Activated CD8-positive, alpha-beta T cell treated with anti-CD3 and anti-CD28 coated beads for 36 hours (primary cell): ENCODE results near the gene FAM120B. TPM values are rescaled to one million over a fixed set of nuclear protein-coding genes. Genes with fewer than 3 reads are reported as not detected.

Experiments used
- ATAC-seq: fragments of 200-7000 bp; cut with Tn5 transposase; one replicate; pipeline ENCODE4 v1.10.0; 2021; ENCODE audit warnings: mild to moderate bottlenecking, moderate library complexity
- CTCF ChIA-PET: fragments of 350-600 bp; sonication (Branson Sonifier 250); formaldehyde crosslinking; loops from one replicate; lab custom pipeline; 2021; ENCODE audit warnings: antibody characterized with exemption; lab: Charles Lee
- POLR2A ChIA-PET: fragments of 350-600 bp; sonication (Branson Sonifier 250); formaldehyde crosslinking; loops from one replicate; lab custom pipeline; 2021; ENCODE audit warnings: antibody characterized with exemption; lab: Charles Lee
- DNase-seq: peaks from one replicate; pipeline ENCODE4 v3.0.0-alpha.2; 2020
- H3K27ac Mint-ChIP-seq: one replicate; pipeline ENCODE4 v1.8.0; 2021; ENCODE audit warnings: mild to moderate bottlenecking, mixed read lengths
- H3K27me3 Mint-ChIP-seq: one replicate; pipeline ENCODE4 v1.8.0; 2021; ENCODE audit warnings: mixed read lengths
- H3K36me3 Mint-ChIP-seq: one replicate; pipeline ENCODE4 v1.8.0; 2021; ENCODE audit warnings: low read depth, mixed read lengths
- H3K4me1 Mint-ChIP-seq: one replicate; pipeline ENCODE4 v1.8.0; 2021; ENCODE audit warnings: low read depth, mixed read lengths
- H3K4me3 Mint-ChIP-seq: one replicate; pipeline ENCODE4 v1.8.0; 2021; ENCODE audit warnings: mild to moderate bottlenecking, moderate library complexity, mixed read lengths
- H3K9me3 Mint-ChIP-seq: one replicate; pipeline ENCODE4 v1.8.0; 2021; ENCODE audit warnings: mixed read lengths
- CTCF ChIP-seq: fragments of 200-600 bp; IDR thresholded peaks from one replicate; pipeline ENCODE4 v1.8.0; 2022; ENCODE audit warnings: antibody characterized with exemption, mild to moderate bottlenecking
- intact Hi-C: fragments of 100-400 bp; cut with micrococcal nuclease; formaldehyde crosslinking; loops from one replicate; pipeline ENCODE4 v1.10.0; 2022
- total RNA-seq, 2 experiments: library from RNA; stranded (reverse); gene quantifications; one replicate each; pipeline ENCODE4 v1.2.3, GENCODE V29; 2021

The FAM120B gene
- total RNA-seq, 2 experiments from 2014 or later = 19.0 to 19.5 TPM

GRCh38 chr6:170270984-170271593 lies 35.5 kb upstream of the FAM120B start:
- no peak for ATAC-seq
- CTCF ChIA-PET = interaction anchor here (2.0 kb wide), 1 partner anchor 7 kb away, joined by 4 read pairs; no protein-coding TSS in a partner anchor
- intact Hi-C loops = no loop called here
- TF ChIP-seq CTCF = no peak
- H3K36me3 Mint-ChIP-seq = peaks cover 5% of the 10 kb centered on the region
- no peak for DNase-seq
- peaks cover 23% of the 10 kb centered on the region for H3K4me1 Mint-ChIP-seq
- POLR2A ChIA-PET = interaction anchor here (0.6 to 1.8 kb wide), 4 partner anchors 10 to 154 kb away, joined by 3 to 5 read pairs (median 4); no protein-coding TSS in a partner anchor
- peak overlapping the region; percentile 65 for H3K4me3 Mint-ChIP-seq
- peaks cover 9% of the 10 kb centered on the region for H3K9me3 Mint-ChIP-seq
- no peaks in the 10 kb centered on the region for H3K27me3 Mint-ChIP-seq
- H3K27ac Mint-ChIP-seq = peak overlapping the region; percentile 75

GRCh38 chr6:170271771-170272314 lies 34.7 kb upstream of the FAM120B start:
- Mint-ChIP-seq H3K27ac (peak overlapping the region; percentile 75), H3K4me3 (peak overlapping the region; percentile 65), H3K36me3 (peaks cover 5% of the 10 kb centered on the region), H3K27me3 (no peaks in the 10 kb centered on the region), H3K4me1 (peaks cover 26% of the 10 kb centered on the region), H3K9me3 (peaks cover 9% of the 10 kb centered on the region)
- peak; percentile 92 for DNase-seq
- no peak for TF ChIP-seq CTCF
- peak; percentile 95 for ATAC-seq
- intact Hi-C loops = no loop called here
- ChIA-PET POLR2A (interaction anchor here (0.6 to 1.8 kb wide), 8 partner anchors 9 to 155 kb away, joined by 3 to 5 read pairs (median 4); no protein-coding TSS in a partner anchor), CTCF (interaction anchor here (1.0 kb wide), 1 partner anchor 32 kb away, joined by 4 read pairs; no protein-coding TSS in a partner anchor)

DNA sequence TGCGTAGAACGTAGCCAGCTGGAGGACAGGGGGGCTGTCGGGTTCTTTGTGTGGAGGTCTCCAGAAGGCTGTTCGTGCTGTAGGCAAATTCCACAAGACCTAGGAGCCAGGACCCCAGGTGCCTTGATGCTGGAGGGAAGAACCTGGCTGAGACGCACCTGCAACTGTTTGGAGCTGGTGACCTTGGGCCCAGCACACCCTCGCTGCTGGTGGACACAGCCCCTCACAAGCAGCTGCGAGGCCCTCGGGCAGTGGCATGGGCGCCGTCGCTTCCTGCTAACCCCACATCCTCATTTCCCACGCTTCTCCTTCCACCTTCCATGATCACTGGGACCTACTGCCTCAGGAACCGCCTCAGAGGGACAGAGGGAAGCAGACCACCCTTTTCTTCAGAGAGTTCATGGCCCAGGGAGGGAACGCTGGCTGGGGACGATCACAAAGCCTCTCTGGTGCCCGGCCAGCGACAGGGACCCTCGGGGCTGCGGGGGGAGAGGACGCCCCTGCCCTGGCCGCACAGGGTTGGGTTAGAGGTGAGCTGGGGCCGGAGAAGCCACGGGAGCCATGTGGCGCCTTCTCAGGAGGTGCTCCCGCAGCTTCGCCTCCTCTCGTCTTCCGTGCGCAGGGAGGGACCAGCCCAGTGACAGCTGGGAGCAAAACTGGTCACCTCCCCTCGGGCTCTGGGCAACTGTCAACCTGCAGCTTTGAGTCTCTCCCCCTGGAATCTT lies 34.1 kb upstream of the FAM120B start:
- TF ChIP-seq CTCF = no peak
- CTCF ChIA-PET = interaction anchor here (1.0 kb wide), 1 partner anchor 31 kb away, joined by 4 read pairs; no protein-coding TSS in a partner anchor
- H3K4me1 Mint-ChIP-seq = peaks cover 30% of the 10 kb centered on the region
- intact Hi-C loops = no loop called here
- DNase-seq = no peak
- H3K27ac Mint-ChIP-seq = peak overlapping the region; percentile 75
- H3K4me3 Mint-ChIP-seq = peak overlapping the region; percentile 65
- POLR2A ChIA-PET = interaction anchor here (0.8 to 1.8 kb wide), 7 partner anchors 8 to 93 kb away, joined by 3 to 5 read pairs (median 4); no protein-coding TSS in a partner anchor
- H3K27me3 Mint-ChIP-seq = no peaks in the 10 kb centered on the region
- no peak for ATAC-seq
- peaks cover 5% of the 10 kb centered on the region for H3K36me3 Mint-ChIP-seq
- peaks cover 9% of the 10 kb centered on the region for H3K9me3 Mint-ChIP-seq

- ChIA-PET CTCF (no interaction called here), POLR2A (interaction anchor here (1.8 kb wide), 1 partner anchor 11 kb away, joined by 5 read pairs; no protein-coding TSS in a partner anchor)
- DNase-seq = no peak
- Mint-ChIP-seq H3K4me3 (peak overlapping the region; percentile 15), H3K27me3 (no peaks in the 10 kb centered on the region), H3K4me1 (peaks cover 35% of the 10 kb centered on the region), H3K36me3 (peaks cover 5% of the 10 kb centered on the region), H3K27ac (no peak overlapping the region), H3K9me3 (peaks cover 9% of the 10 kb centered on the region)
- no peak for TF ChIP-seq CTCF
- intact Hi-C loops = no loop called here
- ATAC-seq = no peak
Measured at GRCh38 chr6:170273191-170273590, 33.4 kb upstream of the FAM120B start.
